ENCODE measurements around the gene MGAT4B. TPM values are rescaled to one million over a fixed set of nuclear protein-coding genes. Genes with fewer than 3 reads are reported as not detected.

MGAT4B gene
- total RNA-seq, 3 donors from 2014 or later (not counting 1 experiment from before 2014, with no cell fraction given), result 143 to 159 (median 144) TPM

- Mint-ChIP-seq H3K36me3 (no peaks in the 10 kb centered on the region), H3K4me1 (peaks cover 20 to 22% of the 10 kb centered on the region in 2 donors), H3K4me3 (no peak overlapping the region), H3K9me3 (no peaks in the 10 kb centered on the region), H3K27me3 (ENCODE audit: low read depth in 2 of 2) (no peaks in the 10 kb centered on the region), H3K27ac (peak overlapping the region; percentile 18 to 72)
- ATAC-seq (no peak), DNase-seq (no peak)
- H3K27me3 ChIP-seq (ENCODE audit: control insufficient read depth, insufficient read depth, low read length), result no peaks in the 10 kb centered on the region
- no peak overlapping the region for H3K27ac ChIP-seq (ENCODE audit: low read length)
- 96% methylated on average over 10 of the region's 10 CpGs for WGBS (ENCODE audit: insufficient coverage)
- H3K4me3 ChIP-seq (ENCODE audit: low read length), result no peak overlapping the region
- intact Hi-C loops (cut with micrococcal nuclease), result no loop called here
- peaks cover 6% of the 10 kb centered on the region for H3K4me1 ChIP-seq (ENCODE audit: control insufficient read depth, insufficient read depth, low read length)
- TF ChIP-seq, protein P1, sequence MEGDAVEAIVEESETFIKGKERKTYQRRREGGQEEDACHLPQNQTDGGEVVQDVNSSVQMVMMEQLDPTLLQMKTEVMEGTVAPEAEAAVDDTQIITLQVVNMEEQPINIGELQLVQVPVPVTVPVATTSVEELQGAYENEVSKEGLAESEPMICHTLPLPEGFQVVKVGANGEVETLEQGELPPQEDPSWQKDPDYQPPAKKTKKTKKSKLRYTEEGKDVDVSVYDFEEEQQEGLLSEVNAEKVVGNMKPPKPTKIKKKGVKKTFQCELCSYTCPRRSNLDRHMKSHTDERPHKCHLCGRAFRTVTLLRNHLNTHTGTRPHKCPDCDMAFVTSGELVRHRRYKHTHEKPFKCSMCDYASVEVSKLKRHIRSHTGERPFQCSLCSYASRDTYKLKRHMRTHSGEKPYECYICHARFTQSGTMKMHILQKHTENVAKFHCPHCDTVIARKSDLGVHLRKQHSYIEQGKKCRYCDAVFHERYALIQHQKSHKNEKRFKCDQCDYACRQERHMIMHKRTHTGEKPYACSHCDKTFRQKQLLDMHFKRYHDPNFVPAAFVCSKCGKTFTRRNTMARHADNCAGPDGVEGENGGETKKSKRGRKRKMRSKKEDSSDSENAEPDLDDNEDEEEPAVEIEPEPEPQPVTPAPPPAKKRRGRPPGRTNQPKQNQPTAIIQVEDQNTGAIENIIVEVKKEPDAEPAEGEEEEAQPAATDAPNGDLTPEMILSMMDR (IDR thresholded peaks at IDR 0.05), result no peak
- no peaks in the 10 kb centered on the region for H3K9me3 ChIP-seq (ENCODE audit: control insufficient read depth, insufficient read depth, low read length)
- H3K36me3 ChIP-seq (ENCODE audit: control insufficient read depth, insufficient read depth, low read length), result peaks cover 55% of the 10 kb centered on the region
These were observed 29.2 kb downstream of the MGAT4B start for GRCh38 chr5:179777456-179777855.

GRCh38 chr5:179776411-179776938, 30.2 kb downstream of the MGAT4B start:
- intact Hi-C loops (cut with micrococcal nuclease), result no loop called here
- Mint-ChIP-seq H3K27ac (no peak overlapping the region), H3K9me3 (no peaks in the 10 kb centered on the region), H3K36me3 (no peaks in the 10 kb centered on the region), H3K4me3 (no peak overlapping the region), H3K4me1 (peaks cover 20 to 22% of the 10 kb centered on the region in 2 donors), H3K27me3 (ENCODE audit: low read depth in 2 of 2) (no peaks in the 10 kb centered on the region)
- DNase-seq (no peak), ATAC-seq (no peak)
- WGBS (ENCODE audit: insufficient coverage), result 96% methylated on average over 11 of the region's 11 CpGs
- Histone ChIP-seq H3K27me3 (ENCODE audit: control insufficient read depth, insufficient read depth, low read length) (no peaks in the 10 kb centered on the region), H3K9me3 (ENCODE audit: control insufficient read depth, insufficient read depth, low read length) (no peaks in the 10 kb centered on the region), H3K36me3 (ENCODE audit: control insufficient read depth, insufficient read depth, low read length) (peaks cover 62% of the 10 kb centered on the region), H3K4me1 (ENCODE audit: control insufficient read depth, insufficient read depth, low read length) (peaks cover 6% of the 10 kb centered on the region), H3K4me3 (ENCODE audit: low read length) (no peak overlapping the region), H3K27ac (ENCODE audit: low read length) (no peak overlapping the region)
- TF ChIP-seq, protein P1 (IDR thresholded peaks at IDR 0.05), result no peak

DNA sequence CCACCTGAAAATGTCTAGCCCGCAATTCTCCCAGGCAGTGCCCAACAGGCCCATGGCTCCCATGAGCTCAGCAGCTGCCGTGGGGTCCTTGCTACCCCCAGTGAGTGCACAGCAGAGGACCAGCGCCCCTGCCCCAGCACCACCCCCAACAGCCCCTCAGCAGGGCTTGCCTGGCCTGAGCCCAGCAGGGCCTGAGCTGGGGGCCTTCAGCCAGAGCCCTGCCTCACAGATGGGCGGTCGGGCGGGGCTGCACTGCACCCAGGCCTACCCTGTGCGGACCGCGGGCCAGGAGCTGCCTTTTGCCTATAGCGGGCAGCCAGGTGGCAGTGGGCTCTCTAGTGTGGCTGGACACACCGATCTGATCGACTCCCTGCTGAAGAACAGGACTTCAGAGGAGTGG, 32.2 kb downstream of the MGAT4B start:
- TF ChIP-seq, protein P1 (IDR thresholded peaks at IDR 0.05), result no peak
- H3K4me1 Mint-ChIP-seq, result peaks cover 13 to 15% of the 10 kb centered on the region in 2 donors
- H3K27ac Mint-ChIP-seq, result no peak overlapping the region
- Histone ChIP-seq H3K36me3 (ENCODE audit: control insufficient read depth, insufficient read depth, low read length) (peaks cover 76% of the 10 kb centered on the region), H3K4me1 (ENCODE audit: control insufficient read depth, insufficient read depth, low read length) (peaks cover 9% of the 10 kb centered on the region), H3K9me3 (ENCODE audit: control insufficient read depth, insufficient read depth, low read length) (no peaks in the 10 kb centered on the region), H3K27me3 (ENCODE audit: control insufficient read depth, insufficient read depth, low read length) (no peaks in the 10 kb centered on the region), H3K27ac (ENCODE audit: low read length) (no peak overlapping the region), H3K4me3 (ENCODE audit: low read length) (no peak overlapping the region)
- 99% methylated on average over 12 of the region's 12 CpGs for WGBS (ENCODE audit: insufficient coverage)
- H3K4me3 Mint-ChIP-seq, result no peak overlapping the region
- intact Hi-C loops (cut with micrococcal nuclease), result no loop called here
- no peaks in the 10 kb centered on the region for H3K27me3 Mint-ChIP-seq (ENCODE audit: low read depth in 2 of 2)
- no peaks in the 10 kb centered on the region for H3K36me3 Mint-ChIP-seq
- DNase-seq, result no peak
- no peaks in the 10 kb centered on the region for H3K9me3 Mint-ChIP-seq
- no peak for ATAC-seq

GRCh38 chr5:179773686-179774040, 33.0 kb downstream of the MGAT4B start:
- Mint-ChIP-seq H3K27ac (no peak overlapping the region), H3K4me1 (peaks cover 11 to 19% of the 10 kb centered on the region in 2 donors), H3K27me3 (ENCODE audit: low read depth in 2 of 2) (no peaks in the 10 kb centered on the region), H3K9me3 (no peaks in the 10 kb centered on the region), H3K4me3 (no peak overlapping the region), H3K36me3 (no peaks in the 10 kb centered on the region)
- Histone ChIP-seq H3K36me3 (ENCODE audit: control insufficient read depth, insufficient read depth, low read length) (peaks cover 81% of the 10 kb centered on the region), H3K27ac (ENCODE audit: low read length) (no peak overlapping the region), H3K4me1 (ENCODE audit: control insufficient read depth, insufficient read depth, low read length) (peaks cover 8% of the 10 kb centered on the region), H3K4me3 (ENCODE audit: low read length) (no peak overlapping the region), H3K27me3 (ENCODE audit: control insufficient read depth, insufficient read depth, low read length) (no peaks in the 10 kb centered on the region), H3K9me3 (ENCODE audit: control insufficient read depth, insufficient read depth, low read length) (no peaks in the 10 kb centered on the region)
- TF ChIP-seq, protein P1 (IDR thresholded peaks at IDR 0.05), result no peak
- 97% methylated on average over 9 of the region's 9 CpGs for WGBS (ENCODE audit: insufficient coverage)
- intact Hi-C loops (cut with micrococcal nuclease), result no loop called here
- ATAC-seq, result no peak
- DNase-seq, result no peak

All from natural killer cell (primary cell).